ENCODE data around the gene GRIK4.

DNA sequence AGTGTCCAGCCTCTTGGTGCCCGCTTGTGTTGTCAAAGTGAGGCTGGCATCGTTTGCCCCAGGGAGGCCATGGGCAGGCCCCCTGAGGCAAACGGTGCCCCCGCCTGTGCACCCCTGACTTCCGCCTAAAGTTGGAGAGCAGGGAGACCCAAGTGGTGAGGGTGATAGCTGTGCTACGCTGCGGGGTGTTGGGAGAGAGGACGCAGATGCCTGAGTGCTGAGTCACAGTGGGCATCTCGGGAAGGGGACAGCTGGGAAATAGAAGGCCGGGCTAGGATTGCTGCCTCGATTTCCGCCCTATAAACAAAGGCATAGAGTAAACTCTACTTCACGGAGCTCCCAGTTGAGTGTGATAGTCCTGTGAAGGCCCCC is 5.8 kb downstream of the GRIK4 start:
- TF ChIP-seq, protein P1, sequence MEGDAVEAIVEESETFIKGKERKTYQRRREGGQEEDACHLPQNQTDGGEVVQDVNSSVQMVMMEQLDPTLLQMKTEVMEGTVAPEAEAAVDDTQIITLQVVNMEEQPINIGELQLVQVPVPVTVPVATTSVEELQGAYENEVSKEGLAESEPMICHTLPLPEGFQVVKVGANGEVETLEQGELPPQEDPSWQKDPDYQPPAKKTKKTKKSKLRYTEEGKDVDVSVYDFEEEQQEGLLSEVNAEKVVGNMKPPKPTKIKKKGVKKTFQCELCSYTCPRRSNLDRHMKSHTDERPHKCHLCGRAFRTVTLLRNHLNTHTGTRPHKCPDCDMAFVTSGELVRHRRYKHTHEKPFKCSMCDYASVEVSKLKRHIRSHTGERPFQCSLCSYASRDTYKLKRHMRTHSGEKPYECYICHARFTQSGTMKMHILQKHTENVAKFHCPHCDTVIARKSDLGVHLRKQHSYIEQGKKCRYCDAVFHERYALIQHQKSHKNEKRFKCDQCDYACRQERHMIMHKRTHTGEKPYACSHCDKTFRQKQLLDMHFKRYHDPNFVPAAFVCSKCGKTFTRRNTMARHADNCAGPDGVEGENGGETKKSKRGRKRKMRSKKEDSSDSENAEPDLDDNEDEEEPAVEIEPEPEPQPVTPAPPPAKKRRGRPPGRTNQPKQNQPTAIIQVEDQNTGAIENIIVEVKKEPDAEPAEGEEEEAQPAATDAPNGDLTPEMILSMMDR (conservative IDR thresholded peaks at IDR 0.05 in 1 of 2, IDR thresholded peaks at IDR 0.05 in 1 of 2; ENCODE audit: extremely low read depth in 1 of 2, insufficient read depth in 1 of 2, low read depth in 1 of 2, low read length in 2 of 2) = no peak
- TF ChIP-seq EZH2 (IDR thresholded peaks at IDR 0.05; ENCODE audit: borderline replicate concordance, low read length) = no peak

Data from mammary epithelial cell (primary cell).